ENCODE results near the gene ARHGAP21.
"Not testable (repeated sequence)": the region's sequence is repeated elsewhere in the genome, so short reads cannot be mapped to it uniquely, and the experiment has no call there.

GRCh38 chr10:24726029-24726428 is 2.3 kb upstream of the ARHGAP21 start:
- not testable (repeated sequence) for TF ChIP-seq CTCF, POLR2A (IDR thresholded peaks at IDR 0.05)

All from heart left ventricle (tissue), 13 donors.